GM18520 (cell line): ENCODE data around the gene GAGE10.
"Not testable (repeated sequence)": the region's sequence is repeated elsewhere in the genome, so short reads cannot be mapped to it uniquely, and the experiment has no call there.

Source experiments
- ATAC-seq: cut with Tn5 transposase; IDR thresholded peaks from one replicate; pipeline ENCODE4 v1.9.1; 2021; ENCODE audit not compliant: unreplicated experiment

The GAGE10 gene

GRCh38 chrX:49276207-49276606 lies 27.2 kb upstream of the GAGE10 start:
- no peak for ATAC-seq

GRCh38 chrX:49276671-49277534 lies 26.5 kb upstream of the GAGE10 start:
- no peak for ATAC-seq

GRCh38 chrX:49277535-49277830 lies 26.0 kb upstream of the GAGE10 start:
- no peak for ATAC-seq

DNA sequence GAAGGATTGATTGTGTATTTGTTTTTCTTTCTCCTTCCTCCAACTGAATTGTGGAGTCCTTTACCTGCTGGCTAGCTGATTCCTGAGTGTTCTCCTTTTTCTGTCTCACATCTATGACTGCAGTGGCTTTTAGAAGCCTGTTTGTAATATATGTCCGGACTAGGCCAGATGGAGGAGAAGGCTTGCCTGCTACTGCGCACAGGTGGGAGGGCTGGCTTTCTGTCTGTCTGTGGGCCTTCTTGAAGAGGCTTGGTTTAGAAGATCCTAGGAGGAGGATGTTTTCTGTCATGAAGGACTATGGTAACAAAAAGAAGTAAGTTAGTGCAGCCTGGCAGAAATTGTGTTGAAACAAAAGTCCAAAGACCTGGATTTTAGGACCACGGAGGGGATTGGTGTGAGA lies 25.4 kb upstream of the GAGE10 start:
- no peak for ATAC-seq

DNA sequence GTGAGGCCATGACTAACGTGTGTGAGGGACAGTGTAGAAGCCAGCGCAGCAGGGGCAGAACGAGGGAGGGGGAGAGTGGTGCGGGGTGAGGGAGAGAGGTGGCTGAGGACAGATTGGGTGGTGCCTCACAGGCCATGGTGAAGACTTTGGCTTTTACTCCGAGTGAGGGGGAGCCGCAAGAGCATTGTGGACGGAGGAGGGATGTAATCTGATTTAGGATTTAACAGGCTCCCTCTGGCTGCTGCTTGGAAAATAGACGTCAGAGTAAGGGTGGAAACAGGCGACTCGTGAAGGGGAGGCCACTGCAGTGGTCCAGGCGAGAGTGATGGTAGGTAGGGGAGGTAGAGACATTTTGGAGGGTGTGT lies 20.8 kb upstream of the GAGE10 start:
- no peak for ATAC-seq

GRCh38 chrX:49284212-49284611 lies 19.2 kb upstream of the GAGE10 start:
- no peak for ATAC-seq

DNA sequence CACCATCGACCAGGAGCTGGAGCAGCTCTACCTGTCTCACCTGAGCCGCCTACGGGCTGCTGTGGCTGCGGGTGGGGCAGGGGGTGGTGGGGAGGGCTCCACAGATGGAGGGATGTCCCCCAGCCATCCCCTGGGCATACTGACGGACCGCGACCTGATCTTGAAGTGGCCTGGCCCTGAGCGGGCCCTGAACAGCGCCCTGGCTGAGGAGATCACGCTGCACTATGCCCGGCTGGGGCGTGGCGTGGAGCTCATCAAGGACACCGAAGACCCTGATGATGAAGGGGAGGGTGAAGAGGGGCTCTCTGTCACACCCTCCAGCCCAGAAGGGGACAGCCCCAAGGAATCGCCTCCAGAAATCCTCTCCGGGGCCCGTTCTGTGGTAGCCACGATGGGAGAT lies 17.3 kb upstream of the GAGE10 start:
- ATAC-seq, result no peak

DNA sequence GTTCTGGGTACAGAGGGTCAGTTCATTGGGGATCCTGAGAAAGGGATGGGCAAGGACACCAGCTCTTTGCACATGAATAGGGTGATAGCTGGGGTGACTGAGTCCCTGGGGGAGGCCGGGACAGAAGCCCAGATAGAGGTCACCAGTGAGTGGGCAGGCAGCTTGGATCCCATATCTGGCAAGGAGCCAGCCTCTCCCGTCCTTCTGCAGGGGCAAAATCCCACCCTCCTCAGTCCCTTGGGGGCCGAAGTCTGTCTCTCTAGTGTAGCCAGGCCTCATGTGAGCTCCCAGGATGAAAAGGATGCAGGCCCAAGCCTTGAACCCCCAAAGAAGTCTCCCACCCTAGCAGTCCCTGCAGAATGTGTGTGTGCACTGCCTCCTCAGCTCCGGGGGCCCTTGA lies 16.9 kb upstream of the GAGE10 start:
- ATAC-seq, result no peak

DNA sequence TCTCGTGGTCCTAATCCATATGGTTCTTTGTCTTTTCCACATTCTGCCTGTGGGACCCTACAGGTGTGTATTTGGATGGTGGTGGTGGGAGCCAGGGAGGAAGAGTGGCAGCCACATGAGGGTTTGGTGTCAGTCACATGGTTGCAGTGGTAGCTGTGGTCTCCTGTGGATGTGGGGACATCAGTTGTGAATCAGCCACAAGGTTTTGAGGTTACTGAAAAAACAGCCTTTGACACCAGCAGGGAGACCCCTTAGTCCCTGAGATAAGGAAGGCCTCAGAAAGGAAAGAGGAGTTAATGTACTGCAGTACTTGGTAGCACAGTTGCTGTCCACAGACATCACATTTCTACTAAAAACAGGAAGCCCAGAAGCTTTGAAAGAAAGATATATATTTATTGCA lies 15.8 kb upstream of the GAGE10 start:
- no peak for ATAC-seq

DNA sequence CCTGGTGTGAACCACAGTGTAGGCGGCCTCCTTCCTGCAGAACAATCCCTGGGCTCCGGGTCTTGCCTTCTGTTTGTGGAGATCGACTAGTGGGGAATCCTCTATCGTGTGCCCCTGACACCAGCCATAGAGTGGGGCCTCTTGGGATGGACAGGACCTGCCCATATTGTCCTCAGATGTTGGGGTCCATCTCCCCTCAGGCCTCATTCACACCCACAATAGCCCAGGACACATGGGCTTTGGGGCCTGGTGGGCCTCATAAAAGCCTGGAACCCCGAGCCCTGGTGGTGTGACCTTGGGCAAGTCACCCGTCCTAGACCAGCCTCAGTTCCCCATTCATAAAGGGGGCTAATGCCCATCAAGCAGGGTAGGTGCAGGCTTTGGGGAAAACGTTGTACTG lies 13.2 kb upstream of the GAGE10 start:
- no peak for ATAC-seq

DNA sequence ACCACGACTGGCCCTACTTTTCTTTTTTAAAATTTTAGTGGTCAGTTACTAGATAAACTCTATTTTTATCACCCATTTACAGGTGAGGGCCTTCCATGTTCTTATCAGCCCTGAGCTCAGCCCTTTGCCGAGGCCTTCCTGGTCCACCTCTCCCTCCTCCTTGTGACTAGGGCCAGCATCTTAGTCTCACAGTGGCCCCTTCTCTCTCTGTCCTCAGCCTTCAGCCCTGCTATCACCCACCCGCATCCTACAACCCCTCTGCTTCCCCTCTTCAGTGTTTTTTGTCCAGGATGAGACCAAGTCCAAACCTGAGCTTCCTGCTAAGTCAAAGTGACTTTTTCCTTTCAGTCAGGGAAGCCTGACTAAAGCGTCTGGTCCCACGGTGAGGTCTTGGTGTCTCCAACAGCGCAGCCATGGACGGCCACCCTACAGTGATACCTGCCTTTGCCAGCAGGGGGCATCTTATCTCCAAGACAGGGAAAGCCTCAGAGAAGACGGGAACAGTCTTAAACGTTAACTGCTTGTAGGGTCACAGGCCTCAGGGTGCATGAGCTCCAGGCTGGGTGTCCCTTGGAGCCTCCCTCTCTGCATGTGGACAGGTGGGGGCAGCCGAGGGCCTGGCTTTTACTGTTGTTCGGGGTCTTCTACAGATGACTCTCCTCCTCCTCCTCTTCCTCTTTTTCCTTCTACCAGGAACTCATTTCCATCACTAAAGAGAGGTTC lies 11.7 kb upstream of the GAGE10 start:
- no peak for ATAC-seq

GRCh38 chrX:49292400-49293362 lies 10.8 kb upstream of the GAGE10 start:
- ATAC-seq, result no peak

DNA sequence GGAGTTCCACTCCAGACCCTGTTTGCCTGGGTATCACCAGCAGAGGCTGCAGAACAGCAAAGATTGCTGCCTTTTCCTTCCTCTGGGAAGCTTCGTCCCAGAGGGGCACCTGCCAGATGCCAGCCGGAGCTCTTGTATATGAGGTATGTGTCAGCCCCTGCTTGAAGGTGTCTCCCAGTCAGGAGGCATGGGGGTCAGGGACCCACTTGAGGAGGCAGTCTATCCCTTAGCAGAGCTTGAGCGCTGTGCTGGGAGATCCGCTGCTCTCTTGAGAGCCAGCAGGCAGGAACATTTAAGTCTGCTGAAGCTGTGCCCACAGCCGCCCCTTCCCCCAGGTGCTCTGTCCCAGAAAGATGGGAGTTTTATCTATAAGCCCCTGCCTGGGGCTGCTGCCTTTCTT lies 4.2 kb upstream of the GAGE10 start:
- ATAC-seq, result not testable (repeated sequence)

- ATAC-seq, result no peak
Measured at GRCh38 chrX:49300703-49301102, 2.7 kb upstream of the GAGE10 start.

DNA sequence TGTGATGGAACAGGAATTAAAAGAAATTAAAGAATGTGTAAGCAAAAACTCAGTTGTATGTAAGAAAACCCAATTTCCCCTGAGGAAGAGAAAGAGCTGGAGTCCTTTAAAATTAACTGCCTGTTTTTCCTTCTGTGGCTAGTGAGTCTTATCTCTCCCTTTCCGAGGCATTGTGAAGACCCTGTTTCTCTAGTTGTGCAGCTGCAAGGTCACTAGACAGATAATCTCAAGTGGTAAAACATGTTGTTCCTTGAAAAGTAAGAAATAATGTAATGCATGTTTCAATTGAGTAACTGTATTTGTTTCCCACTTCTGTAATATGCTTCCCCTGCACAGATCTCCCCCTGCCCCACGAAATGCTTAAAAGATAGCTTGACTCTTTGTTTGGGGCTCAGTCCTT lies 4.3 kb downstream of the GAGE10 start:
- not testable (repeated sequence) for ATAC-seq

DNA sequence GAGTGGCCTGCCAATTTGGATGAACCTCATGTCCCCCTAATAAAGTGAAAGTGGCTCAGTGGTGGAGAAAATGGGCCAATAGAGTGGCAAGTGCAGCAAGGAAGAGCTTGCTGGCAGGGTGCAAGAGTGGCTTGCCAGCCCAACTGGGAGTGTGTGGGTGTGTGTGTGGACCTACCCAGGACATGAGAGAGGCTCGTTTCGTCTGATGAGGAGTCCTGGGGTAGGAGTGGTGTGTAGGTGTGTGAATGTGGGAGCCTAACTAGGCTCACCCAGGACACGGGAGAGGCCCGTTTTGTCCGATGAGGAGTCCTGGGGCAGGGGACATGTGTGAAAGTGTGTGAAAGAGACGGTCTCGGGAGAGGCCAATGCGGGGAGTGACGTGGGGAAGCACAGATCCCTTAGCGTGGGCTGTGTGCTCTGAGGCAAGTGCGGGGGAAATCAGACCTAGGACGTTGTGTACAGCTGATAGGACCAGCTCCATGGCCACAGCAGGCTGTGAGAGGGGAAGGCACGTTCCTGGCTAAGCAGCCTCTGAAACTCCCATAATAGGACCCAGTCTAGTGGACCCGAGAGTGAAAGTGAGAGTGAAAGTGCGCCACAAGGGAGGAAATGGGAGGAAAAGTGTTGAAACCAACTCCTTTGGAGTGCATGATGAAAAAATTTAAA lies 5.3 kb downstream of the GAGE10 start:
- no peak for ATAC-seq

GRCh38 chrX:49309401-49309981 lies 6.0 kb downstream of the GAGE10 start:
- no peak for ATAC-seq

GRCh38 chrX:49310371-49310770 lies 6.9 kb downstream of the GAGE10 start:
- no peak for ATAC-seq

- ATAC-seq, result no peak
Measured at GRCh38 chrX:49312176-49312575, 8.7 kb downstream of the GAGE10 start.

DNA sequence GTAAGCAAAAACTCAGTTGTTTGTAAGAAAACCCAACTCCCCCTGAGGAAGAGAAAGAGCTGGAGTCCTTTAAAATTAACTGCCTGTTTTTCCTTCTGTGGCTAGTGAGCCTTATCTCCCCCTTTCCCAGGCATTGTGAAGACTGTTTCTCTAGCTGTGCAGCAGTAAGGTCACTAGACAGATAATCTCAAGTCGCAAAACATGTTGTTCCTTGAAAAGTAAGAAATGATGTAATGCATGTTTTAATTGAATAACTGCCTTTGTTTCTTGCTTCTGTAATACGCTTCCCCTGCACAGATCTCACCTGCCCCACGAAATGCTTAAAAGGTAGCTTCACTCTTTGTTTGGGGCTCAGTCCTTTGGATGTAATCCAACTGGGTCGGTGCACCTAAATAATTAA lies 12.6 kb downstream of the GAGE10 start:
- ATAC-seq, result no peak

GRCh38 chrX:49321737-49322136 lies 18.3 kb downstream of the GAGE10 start, which contains the start of gene GAGE12J:
Gene GAGE12J (plus strand): TSS chrX:49322037. CDS start chrX:49323194, 1,157 bp downstream.
- ATAC-seq, result not testable (repeated sequence)
